GM19193 (cell line): ENCODE measurements around the gene CAPN5.

Experiments used
- POLR2A ChIP-seq: IDR thresholded peaks from 4 replicates; pipeline ENCODE4 v1.6.1; 2011; ENCODE audit not compliant: insufficient read depth, insufficient read length; ENCODE audit errors: extremely low read depth

The CAPN5 gene

DNA sequence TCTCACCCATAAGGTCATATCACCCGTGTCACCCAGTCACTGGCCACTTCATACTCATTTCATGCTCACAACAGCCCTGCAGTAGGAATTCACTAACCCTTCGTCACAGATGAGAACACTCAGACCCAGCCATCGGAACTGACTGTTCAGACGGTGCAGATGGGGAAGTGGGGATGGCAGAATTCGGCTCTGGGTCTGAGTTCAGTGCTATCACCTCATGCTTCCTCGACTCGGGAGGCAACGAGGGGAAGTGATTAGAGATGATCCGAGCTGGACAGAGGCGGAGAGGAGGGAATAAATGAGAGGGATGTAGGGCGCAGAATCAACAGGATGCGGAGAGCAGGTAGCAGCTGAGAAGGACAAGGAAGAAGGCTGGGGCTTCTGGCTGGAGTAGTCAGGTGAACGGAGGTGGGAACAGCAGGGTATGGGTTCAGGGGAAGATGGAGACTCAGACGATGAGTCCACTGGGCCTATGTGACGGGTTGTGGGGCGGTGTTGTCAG is 27.9 kb upstream of the CAPN5 start:
- TF ChIP-seq POLR2A = no peak

DNA sequence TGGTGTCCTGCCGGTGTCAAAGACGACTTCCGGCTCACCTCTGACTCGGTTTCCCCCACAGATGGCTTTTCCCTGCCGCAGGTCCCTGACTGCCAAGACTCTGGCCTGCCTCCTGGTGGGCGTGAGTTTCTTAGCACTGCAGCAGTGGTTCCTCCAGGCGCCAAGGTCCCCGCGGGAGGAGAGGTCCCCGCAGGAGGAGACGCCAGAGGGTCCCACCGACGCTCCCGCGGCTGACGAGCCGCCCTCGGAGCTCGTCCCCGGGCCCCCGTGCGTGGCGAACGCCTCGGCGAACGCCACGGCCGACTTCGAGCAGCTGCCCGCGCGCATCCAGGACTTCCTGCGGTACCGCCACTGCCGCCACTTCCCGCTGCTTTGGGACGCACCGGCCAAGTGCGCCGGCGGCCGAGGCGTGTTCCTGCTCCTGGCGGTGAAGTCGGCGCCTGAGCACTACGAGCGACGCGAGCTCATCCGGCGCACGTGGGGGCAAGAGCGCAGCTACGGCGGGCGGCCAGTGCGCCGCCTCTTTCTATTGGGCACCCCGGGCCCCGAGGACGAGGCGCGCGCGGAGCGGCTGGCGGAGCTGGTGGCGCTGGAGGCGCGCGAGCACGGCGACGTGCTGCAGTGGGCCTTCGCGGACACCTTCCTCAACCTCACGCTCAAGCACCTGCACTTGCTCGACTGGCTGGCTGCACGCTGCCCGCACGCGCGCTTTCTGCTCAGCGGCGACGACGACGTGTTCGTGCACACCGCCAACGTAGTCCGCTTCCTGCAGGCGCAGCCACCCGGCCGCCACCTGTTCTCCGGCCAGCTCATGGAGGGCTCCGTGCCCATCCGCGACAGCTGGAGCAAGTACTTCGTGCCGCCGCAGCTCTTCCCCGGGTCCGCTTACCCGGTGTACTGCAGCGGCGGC is 27.0 kb upstream of the CAPN5 start:
- TF ChIP-seq POLR2A = no peak

DNA sequence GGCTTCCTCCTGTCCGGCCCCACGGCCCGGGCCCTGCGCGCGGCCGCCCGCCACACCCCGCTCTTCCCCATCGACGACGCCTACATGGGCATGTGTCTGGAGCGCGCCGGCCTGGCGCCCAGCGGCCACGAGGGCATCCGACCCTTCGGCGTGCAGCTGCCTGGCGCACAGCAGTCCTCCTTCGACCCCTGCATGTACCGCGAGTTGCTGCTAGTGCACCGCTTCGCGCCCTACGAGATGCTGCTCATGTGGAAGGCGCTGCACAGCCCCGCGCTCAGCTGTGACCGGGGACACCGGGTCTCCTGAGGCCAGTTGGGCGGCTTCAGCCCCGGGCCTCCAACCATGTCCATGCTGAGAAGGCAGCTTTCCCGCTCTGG is 26.4 kb upstream of the CAPN5 start:
- no peak for TF ChIP-seq POLR2A

DNA sequence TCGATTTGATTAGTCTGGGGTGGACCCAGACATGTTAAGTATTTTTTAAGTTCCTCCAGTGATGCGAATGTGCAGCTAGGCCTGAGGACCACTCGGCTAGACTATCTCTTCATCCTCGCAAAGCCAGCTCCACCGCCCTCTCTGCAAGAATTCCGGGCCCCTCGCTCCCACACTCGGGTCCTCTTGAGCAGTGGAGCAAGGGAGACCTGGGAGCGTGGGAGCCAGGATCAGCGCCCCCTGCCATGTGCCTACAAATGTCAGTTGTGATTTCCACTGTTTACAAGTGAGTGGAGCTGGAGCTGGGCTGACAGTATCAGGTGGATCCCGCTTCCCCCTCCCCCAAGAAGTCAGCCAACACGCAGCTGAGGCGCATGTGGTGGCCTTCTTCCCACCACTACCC is 25.9 kb upstream of the CAPN5 start:
- TF ChIP-seq POLR2A = no peak

DNA sequence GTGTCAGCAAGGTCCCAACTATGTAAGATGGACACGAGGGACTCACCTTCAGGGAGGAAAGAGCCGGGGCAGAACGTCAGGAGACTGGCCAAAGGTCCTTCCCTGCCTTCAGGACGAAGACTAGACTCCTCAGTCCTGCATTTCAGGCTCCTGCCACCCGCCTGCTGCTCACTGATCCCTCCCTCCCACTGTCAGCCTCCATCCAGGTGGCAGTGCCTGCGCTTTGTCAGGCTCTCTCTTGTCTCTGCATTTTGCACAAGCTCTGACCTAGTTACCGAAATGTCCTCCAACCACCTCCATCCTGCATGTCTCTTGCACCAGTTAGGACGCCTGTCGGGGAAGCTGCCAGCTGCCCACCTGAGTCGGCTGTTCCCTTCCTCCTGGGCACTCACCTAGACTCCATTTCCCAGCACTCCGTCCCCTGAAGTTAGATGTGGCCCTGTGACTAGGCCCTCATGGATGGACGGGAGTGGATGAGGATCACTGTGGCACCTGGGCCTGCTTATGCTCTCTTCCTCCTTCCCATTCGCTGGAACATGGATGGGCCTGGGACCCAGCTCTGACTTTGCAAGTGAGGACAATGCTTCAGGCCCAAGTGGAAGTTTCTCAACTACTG is 24.6 kb upstream of the CAPN5 start:
- no peak for TF ChIP-seq POLR2A

DNA sequence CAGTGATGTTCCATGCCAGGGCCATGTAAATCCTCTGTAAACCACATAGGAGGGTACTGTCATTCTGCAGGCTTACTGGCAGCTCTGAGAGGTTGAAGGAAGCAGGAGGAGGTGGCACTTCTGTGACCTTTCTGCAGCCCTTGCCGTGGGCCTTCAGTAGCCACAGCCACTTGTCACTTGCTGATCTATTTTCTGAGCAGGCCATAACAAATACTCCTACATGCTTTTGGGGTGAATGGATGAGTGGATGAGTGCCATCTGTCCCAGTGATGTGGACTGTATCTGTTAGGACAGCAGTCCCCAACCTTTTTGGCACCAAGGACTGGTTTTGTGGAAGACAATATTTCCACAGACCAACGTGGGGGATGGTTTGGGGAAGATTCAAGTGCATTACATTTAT is 22.4 kb upstream of the CAPN5 start:
- no peak for TF ChIP-seq POLR2A

DNA sequence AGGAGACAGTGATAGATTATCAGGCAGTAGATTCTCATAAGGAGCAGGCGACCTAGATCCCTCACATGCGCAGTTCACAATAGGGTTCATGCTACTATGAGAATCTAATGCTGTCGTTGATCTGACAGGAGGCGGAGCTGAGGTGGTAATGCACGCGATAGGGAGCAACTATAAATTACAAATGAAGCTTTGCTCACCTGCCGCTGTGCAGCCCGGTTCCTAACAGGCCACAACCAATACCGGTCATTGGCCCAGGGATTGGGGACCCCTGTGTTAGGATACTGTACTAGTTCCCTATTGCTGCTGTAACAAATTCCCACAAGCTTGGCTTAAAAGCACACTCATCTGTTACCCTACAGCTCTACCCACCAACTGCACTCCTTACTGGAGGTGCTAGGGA is 21.9 kb upstream of the CAPN5 start:
- TF ChIP-seq POLR2A = no peak

DNA sequence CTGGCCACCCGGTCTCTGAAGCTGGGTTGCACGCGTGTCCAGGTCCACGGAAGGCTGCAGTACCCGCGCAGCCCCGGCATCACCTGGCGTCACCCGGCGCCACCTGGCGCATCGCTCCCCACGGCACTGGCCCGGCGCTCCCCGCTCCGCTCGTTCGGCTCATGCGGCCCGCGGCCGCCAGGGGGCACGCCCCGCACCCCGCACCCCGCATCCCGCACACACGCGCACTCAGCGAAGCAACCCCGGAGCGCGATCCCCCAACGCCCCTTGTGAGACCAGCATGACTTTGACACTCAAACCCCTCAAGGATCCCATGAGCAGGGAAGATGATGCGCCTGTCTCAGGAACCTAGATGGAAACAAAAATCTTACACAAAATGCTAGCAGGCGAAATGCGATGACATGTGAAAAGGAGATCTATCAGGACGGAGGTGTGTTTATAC is 20.7 kb upstream of the CAPN5 start:
- no peak for TF ChIP-seq POLR2A

DNA sequence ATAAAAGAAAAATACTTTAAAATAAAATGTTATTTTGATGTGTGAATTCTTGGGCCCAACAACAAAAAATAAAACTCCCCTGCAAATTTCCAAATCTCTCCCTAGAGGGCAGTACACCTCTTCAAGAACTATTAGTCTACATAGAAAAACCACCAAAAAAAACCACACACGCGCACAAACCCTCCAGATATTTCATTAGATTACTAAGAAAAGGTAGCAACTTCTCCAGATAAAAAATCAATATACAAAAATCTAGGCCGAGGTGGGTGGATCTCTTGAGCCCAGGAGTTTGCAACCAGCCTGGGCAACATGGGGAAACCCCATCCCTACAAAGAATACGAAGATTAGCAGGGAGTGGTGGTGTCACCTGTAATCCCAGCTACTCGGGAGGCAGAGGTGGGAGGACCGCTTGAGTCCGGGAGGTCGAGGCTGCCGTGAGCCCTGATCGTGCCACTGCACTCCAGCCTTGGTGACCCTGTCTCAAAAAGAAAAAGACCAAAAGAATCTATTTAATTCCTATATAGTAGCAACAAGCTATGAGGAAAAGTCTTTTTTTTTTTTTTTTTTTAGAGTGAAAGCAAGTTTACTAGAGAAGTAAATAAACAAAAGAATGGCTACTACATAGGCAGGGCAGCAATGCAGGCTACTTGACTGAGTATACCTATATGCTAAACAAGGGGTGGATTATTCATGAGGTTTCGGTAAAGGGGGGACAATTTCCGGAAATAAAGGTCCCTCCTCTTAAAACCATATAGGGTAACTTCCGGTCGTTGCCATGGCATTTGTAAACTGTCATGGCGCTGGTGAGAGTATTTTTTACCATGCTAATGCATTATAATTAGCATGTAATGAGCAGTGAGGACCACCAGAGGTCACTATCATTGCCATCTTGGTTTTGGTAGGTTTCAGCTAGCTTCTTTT is 19.5 kb upstream of the CAPN5 start:
- TF ChIP-seq POLR2A = no peak

DNA sequence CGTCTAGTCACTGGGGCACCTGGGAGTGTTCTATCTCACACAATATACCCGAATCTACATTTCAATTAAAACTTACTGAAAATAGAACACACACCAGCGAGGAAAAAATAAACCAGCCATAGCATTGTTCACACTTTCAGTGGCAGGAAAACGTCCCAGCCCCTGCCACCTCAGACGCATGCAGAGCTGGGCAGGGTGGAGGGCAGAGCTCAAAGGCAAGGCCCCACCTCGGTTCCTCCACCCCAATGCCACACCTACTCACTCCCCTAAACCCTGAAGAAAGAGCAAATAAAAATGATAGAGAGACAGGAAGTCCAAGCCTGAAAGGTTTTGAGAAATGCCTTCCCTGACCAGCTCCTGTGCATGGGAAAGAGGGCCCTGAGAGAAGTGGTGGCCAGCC is 17.7 kb upstream of the CAPN5 start:
- TF ChIP-seq POLR2A = no peak

DNA sequence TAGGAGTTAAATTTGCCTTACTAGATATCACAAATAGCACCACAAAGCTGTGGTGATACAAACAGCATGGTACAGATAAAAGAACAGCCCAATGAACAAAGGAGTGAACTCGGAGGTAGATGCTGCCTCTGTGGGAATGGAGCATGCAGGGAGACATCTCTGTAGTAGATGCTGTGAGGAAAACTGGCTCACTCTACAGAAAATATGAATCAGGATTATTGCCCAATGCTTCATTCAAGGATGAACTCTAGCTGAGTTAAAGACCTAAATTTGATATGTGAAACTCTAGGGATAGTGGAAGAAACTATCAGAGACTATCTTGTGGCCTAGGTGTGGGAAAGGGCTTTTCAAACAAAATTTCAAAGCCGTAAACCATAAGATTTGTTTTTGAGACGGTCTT is 15.3 kb upstream of the CAPN5 start:
- TF ChIP-seq POLR2A = no peak

DNA sequence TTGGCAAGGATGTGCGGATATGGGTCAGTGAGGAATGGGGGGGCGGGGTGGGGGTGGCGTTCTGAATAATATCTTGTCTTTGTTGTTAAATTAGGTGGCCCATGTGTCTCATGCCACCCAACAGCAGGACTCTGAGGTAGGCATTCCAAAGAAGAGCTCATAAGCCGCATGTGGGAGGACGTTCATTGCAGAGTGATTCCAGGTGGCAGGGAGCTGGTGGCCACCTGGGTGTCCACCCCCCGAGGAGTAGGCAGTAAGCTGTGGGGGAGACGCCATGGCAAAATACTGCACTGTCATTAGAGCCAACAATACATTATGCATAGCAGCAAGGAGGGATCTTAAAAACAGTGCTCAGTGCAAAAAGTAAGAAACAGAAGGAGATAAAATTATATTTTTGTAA is 14.3 kb upstream of the CAPN5 start:
- TF ChIP-seq POLR2A = no peak

DNA sequence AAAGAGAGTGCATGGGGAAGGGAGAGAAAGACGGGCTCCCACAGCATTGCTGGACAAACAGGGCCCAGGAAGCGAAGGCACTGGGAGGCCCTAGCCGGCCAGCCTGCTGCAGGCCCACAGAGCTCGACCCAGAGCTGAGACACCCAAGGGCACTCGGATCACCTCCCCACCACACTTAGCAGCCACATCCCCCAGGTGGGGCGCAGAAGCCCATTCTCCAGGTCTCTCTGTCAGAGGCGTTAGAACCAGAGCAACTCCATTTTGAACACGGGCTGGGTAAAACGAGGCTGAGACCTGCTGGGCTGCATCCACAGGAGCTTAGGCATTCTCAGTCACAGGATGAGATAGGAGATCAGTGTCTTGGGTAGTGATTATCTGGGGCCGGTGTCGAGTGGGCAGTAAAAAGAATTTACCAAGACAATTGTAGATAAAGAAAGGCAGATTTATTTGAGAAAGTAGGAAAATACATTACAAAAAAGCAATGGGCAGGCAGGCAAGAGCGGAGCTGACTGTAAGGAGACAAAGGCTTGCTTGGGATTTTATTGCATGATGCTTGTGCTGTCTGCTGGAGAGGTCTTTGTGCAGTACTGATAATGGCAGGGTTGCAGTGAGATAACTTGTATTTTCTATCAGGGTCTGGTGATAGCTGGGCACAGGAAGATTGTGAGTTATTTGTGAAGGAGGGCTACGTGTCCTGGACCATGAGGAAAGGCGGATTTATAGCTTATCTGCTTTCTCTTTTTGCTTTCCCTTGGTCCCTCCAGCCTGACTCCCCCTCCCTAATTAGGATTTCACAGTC is 13.4 kb upstream of the CAPN5 start:
- no peak for TF ChIP-seq POLR2A

DNA sequence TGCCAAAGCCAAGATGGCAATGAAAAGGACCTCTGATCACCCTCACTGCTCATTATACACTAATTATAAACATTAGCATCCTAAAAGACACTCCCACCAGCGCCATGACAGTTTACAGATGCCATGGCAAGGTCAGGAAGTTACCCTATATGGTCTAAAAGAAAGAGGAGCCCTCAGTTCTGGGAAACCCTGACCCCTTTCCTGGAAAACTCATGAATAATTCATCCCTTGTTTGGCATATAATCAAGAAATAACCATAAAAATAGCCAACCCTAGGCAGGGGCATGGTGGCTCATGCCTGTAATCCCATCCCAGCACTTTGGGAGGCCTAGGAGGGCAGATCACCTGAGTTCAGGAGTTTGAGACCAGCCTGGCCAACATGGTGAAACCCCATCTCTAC is 12.7 kb upstream of the CAPN5 start:
- TF ChIP-seq POLR2A = no peak

DNA sequence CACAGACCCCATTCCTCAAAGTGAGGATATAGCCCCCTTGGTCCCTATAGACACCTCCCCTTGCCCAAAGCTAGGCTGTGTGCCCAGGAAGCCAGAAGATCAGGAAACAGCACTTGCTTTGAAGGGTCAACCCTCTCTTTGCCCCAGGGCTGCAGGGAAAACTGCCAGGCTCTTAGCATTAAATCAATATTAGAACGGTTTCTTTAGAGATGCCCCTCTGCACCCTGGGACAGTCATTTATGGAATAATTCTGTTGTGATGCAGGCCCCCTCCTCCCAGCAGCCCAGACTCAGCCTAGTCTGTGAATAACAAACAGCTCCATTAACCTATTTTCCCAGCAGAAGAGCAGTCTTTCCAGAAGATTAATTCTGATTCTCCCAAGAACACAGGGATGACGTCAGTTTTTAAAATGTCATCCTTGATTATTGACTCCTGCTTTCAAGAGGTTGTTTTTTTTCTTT is 11.6 kb upstream of the CAPN5 start:
- TF ChIP-seq POLR2A = no peak

DNA sequence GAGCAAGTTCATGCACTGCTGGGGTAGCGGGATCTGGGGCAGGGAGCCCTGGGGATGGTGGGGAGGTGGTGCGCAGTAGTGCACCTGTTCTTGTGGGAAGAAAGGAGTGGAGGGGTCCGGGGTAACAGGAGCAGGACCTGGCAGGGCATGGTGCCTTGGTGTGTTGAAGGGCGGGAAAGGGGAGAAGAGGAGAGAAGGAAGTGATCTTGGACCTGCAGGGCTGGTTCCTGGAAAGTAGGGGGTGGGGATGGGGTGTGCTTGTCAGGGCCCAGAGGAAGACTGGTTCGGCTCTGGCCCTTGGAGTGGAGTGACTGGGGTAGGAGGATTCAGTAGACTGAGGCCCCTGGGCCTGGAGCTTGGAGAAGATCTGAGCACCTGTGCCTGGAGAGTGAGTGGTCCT is 10.9 kb upstream of the CAPN5 start:
- TF ChIP-seq POLR2A = no peak
